ENCODE data around the gene PRDM16.

GRCh38 chr1:3062616-3063378, 6.2 kb upstream of the PRDM16 start:
- TF ChIP-seq POLR2A (IDR thresholded peaks at IDR 0.05; ENCODE audit: low read length) (no peak), GATA1 (IDR thresholded peaks at IDR 0.05; ENCODE audit: low read depth, low read length) (no peak)

Measured in erythroblast (primary cell).